ENCODE data around the gene TARS1.

DNA sequence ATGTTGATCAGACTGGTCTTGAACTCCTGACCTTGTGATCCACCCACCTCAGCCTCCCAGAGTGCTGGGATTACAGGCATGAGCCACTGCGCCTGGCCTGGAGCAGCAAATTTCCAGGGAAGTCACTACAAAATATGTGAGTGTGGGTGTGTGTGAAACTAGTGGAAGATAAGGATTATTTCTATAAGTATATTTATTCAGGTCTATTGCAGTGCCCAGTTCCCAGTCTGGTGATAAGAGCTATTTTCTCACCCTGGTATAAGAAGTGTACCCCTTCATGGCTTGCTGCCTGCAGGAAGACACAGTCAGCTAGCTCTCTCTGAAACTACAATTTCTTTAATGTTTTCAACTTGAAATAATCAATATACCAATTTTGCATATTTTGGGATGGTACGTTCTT, 37.1 kb downstream of the TARS1 start:
- TF ChIP-seq, protein P1, sequence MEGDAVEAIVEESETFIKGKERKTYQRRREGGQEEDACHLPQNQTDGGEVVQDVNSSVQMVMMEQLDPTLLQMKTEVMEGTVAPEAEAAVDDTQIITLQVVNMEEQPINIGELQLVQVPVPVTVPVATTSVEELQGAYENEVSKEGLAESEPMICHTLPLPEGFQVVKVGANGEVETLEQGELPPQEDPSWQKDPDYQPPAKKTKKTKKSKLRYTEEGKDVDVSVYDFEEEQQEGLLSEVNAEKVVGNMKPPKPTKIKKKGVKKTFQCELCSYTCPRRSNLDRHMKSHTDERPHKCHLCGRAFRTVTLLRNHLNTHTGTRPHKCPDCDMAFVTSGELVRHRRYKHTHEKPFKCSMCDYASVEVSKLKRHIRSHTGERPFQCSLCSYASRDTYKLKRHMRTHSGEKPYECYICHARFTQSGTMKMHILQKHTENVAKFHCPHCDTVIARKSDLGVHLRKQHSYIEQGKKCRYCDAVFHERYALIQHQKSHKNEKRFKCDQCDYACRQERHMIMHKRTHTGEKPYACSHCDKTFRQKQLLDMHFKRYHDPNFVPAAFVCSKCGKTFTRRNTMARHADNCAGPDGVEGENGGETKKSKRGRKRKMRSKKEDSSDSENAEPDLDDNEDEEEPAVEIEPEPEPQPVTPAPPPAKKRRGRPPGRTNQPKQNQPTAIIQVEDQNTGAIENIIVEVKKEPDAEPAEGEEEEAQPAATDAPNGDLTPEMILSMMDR (tag by site-specific recombination; IDR thresholded peaks at IDR 0.05): no peak
- TF ChIP-seq, protein P2, sequence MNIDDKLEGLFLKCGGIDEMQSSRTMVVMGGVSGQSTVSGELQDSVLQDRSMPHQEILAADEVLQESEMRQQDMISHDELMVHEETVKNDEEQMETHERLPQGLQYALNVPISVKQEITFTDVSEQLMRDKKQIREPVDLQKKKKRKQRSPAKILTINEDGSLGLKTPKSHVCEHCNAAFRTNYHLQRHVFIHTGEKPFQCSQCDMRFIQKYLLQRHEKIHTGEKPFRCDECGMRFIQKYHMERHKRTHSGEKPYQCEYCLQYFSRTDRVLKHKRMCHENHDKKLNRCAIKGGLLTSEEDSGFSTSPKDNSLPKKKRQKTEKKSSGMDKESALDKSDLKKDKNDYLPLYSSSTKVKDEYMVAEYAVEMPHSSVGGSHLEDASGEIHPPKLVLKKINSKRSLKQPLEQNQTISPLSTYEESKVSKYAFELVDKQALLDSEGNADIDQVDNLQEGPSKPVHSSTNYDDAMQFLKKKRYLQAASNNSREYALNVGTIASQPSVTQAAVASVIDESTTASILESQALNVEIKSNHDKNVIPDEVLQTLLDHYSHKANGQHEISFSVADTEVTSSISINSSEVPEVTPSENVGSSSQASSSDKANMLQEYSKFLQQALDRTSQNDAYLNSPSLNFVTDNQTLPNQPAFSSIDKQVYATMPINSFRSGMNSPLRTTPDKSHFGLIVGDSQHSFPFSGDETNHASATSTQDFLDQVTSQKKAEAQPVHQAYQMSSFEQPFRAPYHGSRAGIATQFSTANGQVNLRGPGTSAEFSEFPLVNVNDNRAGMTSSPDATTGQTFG (tag by site-specific recombination; IDR thresholded peaks at IDR 0.05; ENCODE audit: borderline replicate concordance): no peak
- TF ChIP-seq ZNF274 (IDR thresholded peaks at IDR 0.05; ENCODE audit: low read length) (no peak), ZNF274 (tag by site-specific recombination; IDR thresholded peaks at IDR 0.05; ENCODE audit: borderline replicate concordance) (no peak), ZNF600 (tag by site-specific recombination; IDR thresholded peaks at IDR 0.05) (no peak), ZIC2 (tag by site-specific recombination; IDR thresholded peaks at IDR 0.05) (no peak), BCL11A (tag by site-specific recombination; IDR thresholded peaks at IDR 0.05; ENCODE audit: low read depth) (no peak), ZBTB7A (tag by site-specific recombination; IDR thresholded peaks at IDR 0.05; ENCODE audit: low read depth) (no peak), ZNF670 (tag by site-specific recombination; IDR thresholded peaks at IDR 0.05; ENCODE audit: low read depth) (no peak)
- TF ChIP-seq, protein P3, sequence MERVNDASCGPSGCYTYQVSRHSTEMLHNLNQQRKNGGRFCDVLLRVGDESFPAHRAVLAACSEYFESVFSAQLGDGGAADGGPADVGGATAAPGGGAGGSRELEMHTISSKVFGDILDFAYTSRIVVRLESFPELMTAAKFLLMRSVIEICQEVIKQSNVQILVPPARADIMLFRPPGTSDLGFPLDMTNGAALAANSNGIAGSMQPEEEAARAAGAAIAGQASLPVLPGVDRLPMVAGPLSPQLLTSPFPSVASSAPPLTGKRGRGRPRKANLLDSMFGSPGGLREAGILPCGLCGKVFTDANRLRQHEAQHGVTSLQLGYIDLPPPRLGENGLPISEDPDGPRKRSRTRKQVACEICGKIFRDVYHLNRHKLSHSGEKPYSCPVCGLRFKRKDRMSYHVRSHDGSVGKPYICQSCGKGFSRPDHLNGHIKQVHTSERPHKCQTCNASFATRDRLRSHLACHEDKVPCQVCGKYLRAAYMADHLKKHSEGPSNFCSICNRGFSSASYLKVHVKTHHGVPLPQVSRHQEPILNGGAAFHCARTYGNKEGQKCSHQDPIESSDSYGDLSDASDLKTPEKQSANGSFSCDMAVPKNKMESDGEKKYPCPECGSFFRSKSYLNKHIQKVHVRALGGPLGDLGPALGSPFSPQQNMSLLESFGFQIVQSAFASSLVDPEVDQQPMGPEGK (tag by site-specific recombination; IDR thresholded peaks at IDR 0.05): no peak
- TF ChIP-seq, protein P4, sequence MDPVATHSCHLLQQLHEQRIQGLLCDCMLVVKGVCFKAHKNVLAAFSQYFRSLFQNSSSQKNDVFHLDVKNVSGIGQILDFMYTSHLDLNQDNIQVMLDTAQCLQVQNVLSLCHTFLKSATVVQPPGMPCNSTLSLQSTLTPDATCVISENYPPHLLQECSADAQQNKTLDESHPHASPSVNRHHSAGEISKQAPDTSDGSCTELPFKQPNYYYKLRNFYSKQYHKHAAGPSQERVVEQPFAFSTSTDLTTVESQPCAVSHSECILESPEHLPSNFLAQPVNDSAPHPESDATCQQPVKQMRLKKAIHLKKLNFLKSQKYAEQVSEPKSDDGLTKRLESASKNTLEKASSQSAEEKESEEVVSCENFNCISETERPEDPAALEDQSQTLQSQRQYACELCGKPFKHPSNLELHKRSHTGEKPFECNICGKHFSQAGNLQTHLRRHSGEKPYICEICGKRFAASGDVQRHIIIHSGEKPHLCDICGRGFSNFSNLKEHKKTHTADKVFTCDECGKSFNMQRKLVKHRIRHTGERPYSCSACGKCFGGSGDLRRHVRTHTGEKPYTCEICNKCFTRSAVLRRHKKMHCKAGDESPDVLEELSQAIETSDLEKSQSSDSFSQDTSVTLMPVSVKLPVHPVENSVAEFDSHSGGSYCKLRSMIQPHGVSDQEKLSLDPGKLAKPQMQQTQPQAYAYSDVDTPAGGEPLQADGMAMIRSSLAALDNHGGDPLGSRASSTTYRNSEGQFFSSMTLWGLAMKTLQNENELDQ (tag by site-specific recombination; IDR thresholded peaks at IDR 0.05; ENCODE audit: low read depth): no peak
- TF ChIP-seq, protein P5, sequence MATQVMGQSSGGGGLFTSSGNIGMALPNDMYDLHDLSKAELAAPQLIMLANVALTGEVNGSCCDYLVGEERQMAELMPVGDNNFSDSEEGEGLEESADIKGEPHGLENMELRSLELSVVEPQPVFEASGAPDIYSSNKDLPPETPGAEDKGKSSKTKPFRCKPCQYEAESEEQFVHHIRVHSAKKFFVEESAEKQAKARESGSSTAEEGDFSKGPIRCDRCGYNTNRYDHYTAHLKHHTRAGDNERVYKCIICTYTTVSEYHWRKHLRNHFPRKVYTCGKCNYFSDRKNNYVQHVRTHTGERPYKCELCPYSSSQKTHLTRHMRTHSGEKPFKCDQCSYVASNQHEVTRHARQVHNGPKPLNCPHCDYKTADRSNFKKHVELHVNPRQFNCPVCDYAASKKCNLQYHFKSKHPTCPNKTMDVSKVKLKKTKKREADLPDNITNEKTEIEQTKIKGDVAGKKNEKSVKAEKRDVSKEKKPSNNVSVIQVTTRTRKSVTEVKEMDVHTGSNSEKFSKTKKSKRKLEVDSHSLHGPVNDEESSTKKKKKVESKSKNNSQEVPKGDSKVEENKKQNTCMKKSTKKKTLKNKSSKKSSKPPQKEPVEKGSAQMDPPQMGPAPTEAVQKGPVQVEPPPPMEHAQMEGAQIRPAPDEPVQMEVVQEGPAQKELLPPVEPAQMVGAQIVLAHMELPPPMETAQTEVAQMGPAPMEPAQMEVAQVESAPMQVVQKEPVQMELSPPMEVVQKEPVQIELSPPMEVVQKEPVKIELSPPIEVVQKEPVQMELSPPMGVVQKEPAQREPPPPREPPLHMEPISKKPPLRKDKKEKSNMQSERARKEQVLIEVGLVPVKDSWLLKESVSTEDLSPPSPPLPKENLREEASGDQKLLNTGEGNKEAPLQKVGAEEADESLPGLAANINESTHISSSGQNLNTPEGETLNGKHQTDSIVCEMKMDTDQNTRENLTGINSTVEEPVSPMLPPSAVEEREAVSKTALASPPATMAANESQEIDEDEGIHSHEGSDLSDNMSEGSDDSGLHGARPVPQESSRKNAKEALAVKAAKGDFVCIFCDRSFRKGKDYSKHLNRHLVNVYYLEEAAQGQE (tag by site-specific recombination; IDR thresholded peaks at IDR 0.05): no peak
